GM12878 (cell line): ENCODE data around the gene ARHGAP26. TPM values are rescaled to one million over a fixed set of nuclear protein-coding genes. Genes with fewer than 3 reads are reported as not detected.

Experiments
- ATAC-seq: fragments of 200-7000 bp; cut with Tn5 transposase; 3 replicates; pipeline ENCODE4 v1.9.1; 2020; ENCODE audit warnings: mild to moderate bottlenecking, moderate library complexity
- BruUV-seq: library from RNA; stranded (reverse); fragments of 400-500 nt; replicated peaks from 2 replicates; lab custom pipeline; 2021; lab: Mats Ljungman, UMichigan
- CTCF ChIA-PET: fragments of 300-600 bp; sonication (Branson Sonifier 250); formaldehyde crosslinking; extraction: SDS; loops from one replicate; lab custom pipeline; 2021; ENCODE audit warnings: inconsistent platforms; lab: Yijun Ruan, JAX
- POLR2A ChIA-PET: fragments of 350-600 bp; formaldehyde crosslinking; extraction: SDS; loops from one replicate; lab custom pipeline; 2021; ENCODE audit warnings: inconsistent platforms; lab: Charles Lee
- RAD21 ChIA-PET: fragments of 300-600 bp; sonication (Branson Sonifier 250); formaldehyde crosslinking; loops from one replicate; lab custom pipeline; 2023; ENCODE audit warnings: antibody characterized with exemption; ENCODE audit not compliant: unreplicated experiment; lab: Charles Lee
- SMC1A ChIA-PET: fragments of 300-600 bp; sonication (Branson Sonifier 250); formaldehyde crosslinking; loops from one replicate; lab custom pipeline; 2023; ENCODE audit not compliant: unreplicated experiment, uncharacterized antibody; lab: Charles Lee
- DNase-seq: peaks from one replicate; pipeline ENCODE4 v3.0.0-alpha.2; 2011; ENCODE audit warnings: low read depth, low spot score
- FAIRE-seq: peaks from 3 replicates; lab custom pipeline; 2011; peaks lifted over from hg19 to GRCh38; lab: Jason Lieb, UNC
- H2AFZ ChIP-seq: 2 replicates; pipeline ENCODE4 v1.6.0; 2011; ENCODE audit warnings: low read depth, low read length, control low read depth; ENCODE audit not compliant: control insufficient read depth
- H3K27ac ChIP-seq: 2 replicates; pipeline ENCODE4 v1.5.1; 2011; ENCODE audit warnings: control low read depth; ENCODE audit not compliant: control insufficient read depth, insufficient read depth
- H3K27me3 ChIP-seq, 2 experiments: replicated peaks in 1 of 2; 2 replicates each; pipeline versions ENCODE4 v1.6.0 to v1.6.1; 2011; ENCODE audit warnings: low read length in 1 of 2; ENCODE audit not compliant: control insufficient read depth in 2 of 2, insufficient read depth in 2 of 2
- H3K36me3 ChIP-seq, 2 experiments: 2 replicates each; pipeline ENCODE4 v1.5.1; 2011; ENCODE audit warnings: low read length in 1 of 2; ENCODE audit not compliant: control insufficient read depth in 2 of 2, insufficient read depth in 2 of 2
- H3K4me1 ChIP-seq: 2 replicates; pipeline ENCODE4 v1.6.1; 2011; ENCODE audit warnings: mild to moderate bottlenecking, low read length, moderate library complexity, mixed read lengths; ENCODE audit not compliant: control insufficient read depth, insufficient read depth
- H3K4me2 ChIP-seq: 2 replicates; pipeline ENCODE4 v1.6.0; 2011; ENCODE audit warnings: control low read depth; ENCODE audit not compliant: control insufficient read depth, insufficient read depth
- H3K4me3 ChIP-seq: fragments of 200-600 bp; sonication (generic); 2 replicates; pipeline ENCODE4 v1.5.1; 2016
- H3K79me2 ChIP-seq: 2 replicates; pipeline ENCODE4 v1.6.0; 2011; ENCODE audit warnings: low read length; ENCODE audit not compliant: control insufficient read depth, insufficient read depth
- H3K9ac ChIP-seq: 2 replicates; pipeline ENCODE4 v1.8.0; 2011; ENCODE audit warnings: low read length, control low read depth, mixed read lengths; ENCODE audit not compliant: control insufficient read depth, insufficient read depth
- H3K9me3 ChIP-seq: replicated peaks from 3 replicates; pipeline ENCODE4 v1.5.1; 2011; ENCODE audit warnings: mild to moderate bottlenecking, low read length; ENCODE audit not compliant: control insufficient read depth, insufficient read depth
- H4K20me1 ChIP-seq: 2 replicates; pipeline ENCODE4 v1.6.0; 2011; ENCODE audit not compliant: control insufficient read depth, insufficient read depth
- ASH2L ChIP-seq: fragments of 300-600, 200-600 bp; sonication (generic); IDR thresholded peaks from 2 replicates; pipeline ENCODE4 v1.6.1; 2017; ENCODE audit warnings: low read depth, mild to moderate bottlenecking, borderline replicate concordance
- BACH1 ChIP-seq: fragments of 450-650 bp; IDR thresholded peaks from 2 replicates; pipeline ENCODE4 v1.6.1; 2017; ENCODE audit warnings: mild to moderate bottlenecking, borderline replicate concordance
- E4F1 ChIP-seq: fragments of 450-650 bp; IDR thresholded peaks from 2 replicates; pipeline ENCODE4 v1.6.1; 2018; ENCODE audit warnings: borderline replicate concordance, mild to moderate bottlenecking; ENCODE audit not compliant: partially characterized antibody
- ELK1 ChIP-seq: IDR thresholded peaks from 2 replicates; pipeline ENCODE4 v1.6.1; 2012; ENCODE audit warnings: low read depth, low read length, improper control_type of control experiment
- JUND ChIP-seq: IDR thresholded peaks from 2 replicates; pipeline ENCODE4 v1.6.1; 2012; ENCODE audit warnings: low read depth, mild to moderate bottlenecking, low read length, improper control_type of control experiment, moderate library complexity
- NFYA ChIP-seq: IDR thresholded peaks from 2 replicates; pipeline ENCODE4 v1.6.1; 2011; ENCODE audit warnings: low read depth, mild to moderate bottlenecking, low read length, improper control_type of control experiment, borderline replicate concordance
- NR2C1 ChIP-seq: fragments of 450-650 bp; IDR thresholded peaks from 2 replicates; pipeline ENCODE4 v1.6.1; 2017; ENCODE audit warnings: antibody characterized with exemption, mild to moderate bottlenecking, moderate library complexity
- PML ChIP-seq: IDR thresholded peaks from 2 replicates; pipeline ENCODE4 v1.6.1; 2012; ENCODE audit warnings: low read length, inconsistent platforms
- POLR2A ChIP-seq: IDR thresholded peaks from 2 replicates; pipeline ENCODE4 v1.6.1; 2011; ENCODE audit warnings: low read depth, mild to moderate bottlenecking, low read length
- USF2 ChIP-seq: IDR thresholded peaks from 2 replicates; pipeline ENCODE4 v1.6.1; 2011; ENCODE audit warnings: low read depth, low read length, improper control_type of control experiment, borderline replicate concordance
- ZNF274 ChIP-seq: IDR thresholded peaks from one replicate; pipeline ENCODE4 v1.8.0; 2011; ENCODE audit not compliant: insufficient read length, insufficient read depth
- WGBS: methylation state at CpG from one replicate; pipeline ENCODE4 v1.1.6; 2016; ENCODE audit warnings: low lambda C conversion rate; ENCODE audit not compliant: insufficient replicate concordance, insufficient coverage; ENCODE audit errors: missing lambda C conversion rate; 5-methylcytosine and 5-hydroxymethylcytosine counted together
- in situ Hi-C: fragments of 300-500 bp; cut with MboI; formaldehyde crosslinking; loops from 9 replicates; pipeline ENCODE4 v1.14.3; 2018; ENCODE audit warnings: mixed read lengths
- intact Hi-C: fragments of 100-400 bp; cut with micrococcal nuclease; formaldehyde crosslinking; loops from one replicate; pipeline ENCODE4 v1.14.2; 2022; ENCODE audit not compliant: unreplicated experiment
- polyA plus RNA-seq, 11 experiments: library from polyadenylated mRNA; depleted of rRNA in 4 of 11; unstranded in 6 of 11; stranded (reverse) in 5 of 11; fragments of >200 nt; fragmentation: Nextera tagmentation in 4 of 11; fragmentation: Illumina TruSeq in 1 of 11; extraction: Ambion mirVana in 4 of 11; extraction: Trizol in 1 of 11; gene quantifications; 1 replicate in 1 of 11; 2 replicates in 10 of 11; pipeline versions ENCODE4 v1.2.1 to v1.2.3, GENCODE V29; 2011 to 2016; ENCODE audit warnings: inconsistent platforms in 2 of 11, missing spikeins in 2 of 11, low read depth in 1 of 11
- total RNA-seq, 4 experiments: library from RNA; depleted of rRNA in 3 of 4; stranded (reverse); fragments of >200 nt in 3 of 4; fragmentation: Illumina TruSeq in 1 of 4; extraction: Trizol in 1 of 4; gene quantifications; 2 replicates each; pipeline versions ENCODE4 v1.2.1 to v1.2.3, GENCODE V29; 2013 to 2021

The ARHGAP26 gene
- total and polyA plus RNA-seq, 10 of the 15 experiments (the other 5 are each of a cell fraction or from before 2014, with no cell fraction given), result 9.4 to 41.5 (median 19.3) TPM

- BruUV-seq, result no TSS peak
- intact Hi-C loops, result no loop called here
- H4K20me1 ChIP-seq, result no peaks in the 10 kb centered on the region
Observed at GRCh38 chr5:142842994-142843905, 73.1 kb downstream of the ARHGAP26 start.

More at GRCh38 chr5:142842994-142843905, 73.1 kb downstream of the ARHGAP26 start:
- SMC1A ChIA-PET, result interaction anchor here (0.6 kb wide), 1 partner anchor 130 kb away, joined by 3 read pairs; no protein-coding TSS in a partner anchor
- Histone ChIP-seq H2AFZ (no peak overlapping the region), H3K36me3 (no peaks in the 10 kb centered on the region), H3K27me3 (no peaks in the 10 kb centered on the region), H3K4me2 (no peak overlapping the region), H3K4me3 (no peak overlapping the region), H3K79me2 (no peaks in the 10 kb centered on the region)
- FAIRE-seq, result no peak
- CTCF ChIA-PET, result no interaction called here
- DNase-seq, result no peak
- TF ChIP-seq ELK1 (no peak), POLR2A (no peak), NFYA (no peak), USF2 (no peak), E4F1 (no peak), PML (no peak), BACH1 (no peak), ZNF274 (no peak), NR2C1 (no peak), JUND (no peak), ASH2L (no peak)
- TF ChIP-seq, all 136 proteins: peak for 0
- in situ Hi-C loops, result no loop called here
- peaks cover 18% of the 10 kb centered on the region for H3K4me1 ChIP-seq
- WGBS, result 25% methylated on average over 6 of the region's 6 CpGs
- no peak overlapping the region for H3K27ac ChIP-seq
- ChIA-PET RAD21 (no interaction called here), POLR2A (no interaction called here)
- no peak for ATAC-seq
- no peaks in the 10 kb centered on the region for H3K9me3 ChIP-seq
- no peak overlapping the region for H3K9ac ChIP-seq
